HEK293 (cell line): ENCODE data around the gene UBE2D3.

Experiments
- CTCF ChIA-PET: fragments of 350-600 bp; formaldehyde crosslinking; extraction: SDS; loops from one replicate; lab custom pipeline; 2021; ENCODE audit warnings: antibody characterized with exemption; lab: Yijun Ruan, JAX
- POLR2A ChIA-PET: fragments of 300-600 bp; formaldehyde crosslinking; extraction: SDS; loops from one replicate; lab custom pipeline; 2020; ENCODE audit warnings: antibody characterized with exemption, inconsistent platforms; lab: Yijun Ruan, JAX
- H3K27ac ChIP-seq: fragments of 200-500 bp; sonication (Bioruptor generic); 2 replicates; pipeline ENCODE4 v1.5.1; 2014; ENCODE audit warnings: low read depth, low read length, control low read depth, inconsistent platforms; ENCODE audit errors: extremely low read depth
- H3K36me3 ChIP-seq, 2 experiments: fragments of 200-500 bp in 1 of 2; sonication (Bioruptor generic) in 1 of 2; 1 replicate in 1 of 2; 2 replicates in 1 of 2; pipeline ENCODE4 v1.5.1; 2014 to 2017; ENCODE audit warnings: inconsistent platforms in 2 of 2, low read length in 2 of 2; ENCODE audit not compliant: control insufficient read depth in 2 of 2, insufficient read depth in 1 of 2
- H3K4me1 ChIP-seq: fragments of 200-500 bp; sonication (Bioruptor generic); 2 replicates; pipeline ENCODE4 v1.5.1; 2014; ENCODE audit warnings: mild to moderate bottlenecking, low read length, inconsistent platforms; ENCODE audit not compliant: control insufficient read depth, insufficient read depth
- H3K4me3 ChIP-seq: 2 replicates; pipeline ENCODE4 v1.5.1; 2011; ENCODE audit warnings: low read depth, mild to moderate bottlenecking, control low read depth, low read length, moderate library complexity
- H3K9me3 ChIP-seq: fragments of 200-500 bp; sonication (Bioruptor generic); 2 replicates; pipeline ENCODE4 v1.5.1; 2014; ENCODE audit warnings: low read depth, low read length, inconsistent platforms; ENCODE audit not compliant: control insufficient read depth, insufficient read depth
- BCL11A ChIP-seq: fragments of 450-650 bp; formaldehyde crosslinking; IDR thresholded peaks from 2 replicates; pipeline ENCODE4 v1.5.1; 2016; ENCODE audit warnings: low read depth, missing biosample characterization, missing genetic modification characterization
- IKZF3 ChIP-seq: fragments of 450-650 bp; IDR thresholded peaks from 2 replicates; pipeline ENCODE4 v1.5.0; 2018; ENCODE audit warnings: missing biosample characterization, mild to moderate bottlenecking, missing genetic modification characterization, moderate library complexity
- KLF7 ChIP-seq: fragments of 450-650 bp; formaldehyde crosslinking; IDR thresholded peaks from 2 replicates; pipeline ENCODE4 v1.5.1; 2016; ENCODE audit warnings: missing biosample characterization, missing genetic modification characterization, borderline replicate concordance
- PRDM1 ChIP-seq: fragments of 450-650 bp; formaldehyde crosslinking; IDR thresholded peaks from 2 replicates; pipeline ENCODE4; 2016; ENCODE audit warnings: missing biosample characterization, missing genetic modification characterization
- WT1 ChIP-seq: fragments of 450-650 bp; formaldehyde crosslinking; IDR thresholded peaks from 2 replicates; pipeline ENCODE4 v1.5.1; 2016; ENCODE audit warnings: missing biosample characterization, missing genetic modification characterization
- ZBTB48 ChIP-seq: fragments of 450-650 bp; formaldehyde crosslinking; IDR thresholded peaks from 2 replicates; pipeline ENCODE4 v1.5.1; 2016; ENCODE audit warnings: missing biosample characterization, missing genetic modification characterization
- ZNF221 ChIP-seq: fragments of 450-650 bp; formaldehyde crosslinking; IDR thresholded peaks from 2 replicates; pipeline ENCODE4 v1.5.1; 2017; ENCODE audit warnings: missing biosample characterization, missing genetic modification characterization, borderline replicate concordance
- ZNF423 ChIP-seq: fragments of 450-650 bp; formaldehyde crosslinking; IDR thresholded peaks from 2 replicates; pipeline ENCODE4 v1.5.1; 2016; ENCODE audit warnings: missing biosample characterization, missing genetic modification characterization
- ZNF449 ChIP-seq: fragments of 450-650 bp; formaldehyde crosslinking; IDR thresholded peaks from 2 replicates; pipeline ENCODE4 v1.5.1; 2017; ENCODE audit warnings: missing biosample characterization, mild to moderate bottlenecking, missing genetic modification characterization, moderate library complexity
- ZNF510 ChIP-seq: fragments of 450-650 bp; formaldehyde crosslinking; IDR thresholded peaks from 2 replicates; pipeline ENCODE4 v1.5.1; 2018; ENCODE audit warnings: mild to moderate bottlenecking, missing genetic modification characterization, missing biosample characterization; ENCODE audit not compliant: insufficient replicate concordance
- ZNF585B ChIP-seq: fragments of 450-650 bp; formaldehyde crosslinking; IDR thresholded peaks from 2 replicates; pipeline ENCODE4 v1.5.1; 2016; ENCODE audit warnings: missing biosample characterization, missing genetic modification characterization
- ZNF610 ChIP-seq: fragments of 450-650 bp; formaldehyde crosslinking; IDR thresholded peaks from 2 replicates; pipeline ENCODE4 v1.5.1; 2016; ENCODE audit warnings: missing biosample characterization, missing genetic modification characterization, borderline replicate concordance
- ZNF626 ChIP-seq: fragments of 450-650 bp; sonication (Bioruptor Pico); formaldehyde crosslinking; IDR thresholded peaks from 2 replicates; pipeline ENCODE4 v1.5.1; 2018; ENCODE audit warnings: missing biosample characterization, missing genetic modification characterization, inconsistent platforms
- ZNF660 ChIP-seq: fragments of 450-650 bp; IDR thresholded peaks from 2 replicates; pipeline ENCODE4 v1.5.1; 2018; ENCODE audit warnings: missing biosample characterization, mild to moderate bottlenecking, missing genetic modification characterization
- ZNF747 ChIP-seq: fragments of 450-650 bp; formaldehyde crosslinking; IDR thresholded peaks from 2 replicates; pipeline ENCODE4 v1.5.1; 2016; ENCODE audit warnings: missing biosample characterization, missing genetic modification characterization
- ZNF776 ChIP-seq: fragments of 450-650 bp; formaldehyde crosslinking; IDR thresholded peaks from 2 replicates; pipeline ENCODE4 v1.5.0; 2017; ENCODE audit warnings: missing biosample characterization, missing genetic modification characterization, borderline replicate concordance
- ZNF785 ChIP-seq: fragments of 450-650 bp; formaldehyde crosslinking; IDR thresholded peaks from 2 replicates; pipeline ENCODE4 v1.5.1; 2016; ENCODE audit warnings: missing biosample characterization, missing genetic modification characterization
- TF ChIP-seq, protein P1 (sequence below): fragments of 450-650 bp; formaldehyde crosslinking; IDR thresholded peaks from 2 replicates; pipeline ENCODE4 v1.5.0; 2017; ENCODE audit warnings: missing biosample characterization, missing genetic modification characterization, borderline replicate concordance
- TF ChIP-seq, protein P2 (sequence below): fragments of 450-650 bp; formaldehyde crosslinking; IDR thresholded peaks from 2 replicates; pipeline ENCODE4; 2016; ENCODE audit warnings: missing biosample characterization, missing genetic modification characterization
- TF ChIP-seq, protein P3 (sequence below): fragments of 450-650 bp; formaldehyde crosslinking; IDR thresholded peaks from 2 replicates; pipeline ENCODE4 v1.5.1; 2016; ENCODE audit warnings: missing biosample characterization, missing genetic modification characterization, low read depth

UBE2D3 gene

DNA sequence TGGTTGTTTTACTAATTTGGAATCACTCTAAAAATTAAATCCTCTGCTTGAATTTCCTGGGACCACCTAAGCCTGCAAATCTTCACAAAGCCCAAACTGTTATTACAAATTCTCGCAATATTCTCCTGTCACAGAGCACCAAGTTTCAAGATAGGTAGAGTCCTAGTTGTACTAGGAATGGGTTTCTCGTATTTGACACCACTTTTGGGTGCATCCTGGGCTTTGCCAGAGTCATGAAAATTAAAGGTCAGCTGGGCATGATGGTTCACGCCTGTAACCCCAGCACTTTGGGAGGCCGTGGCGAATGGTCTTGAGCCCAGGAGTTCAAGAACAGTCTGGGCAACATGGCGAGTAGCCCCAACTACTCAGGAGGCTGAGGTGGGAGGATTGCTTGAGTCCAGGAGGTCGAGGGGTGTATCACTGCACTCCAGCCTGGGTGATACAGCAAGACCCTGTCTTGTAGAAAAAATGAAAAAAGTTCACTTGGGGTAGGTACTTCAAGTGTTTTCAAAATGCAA, 36.0 kb downstream of the UBE2D3 start (continued):
- TF ChIP-seq ZNF449 (tag by site-specific recombination), result no peak
- no peak for TF ChIP-seq ZNF221 (tag by site-specific recombination)
- TF ChIP-seq IKZF3, result no peak
- TF ChIP-seq ZBTB48 (tag by site-specific recombination), result no peak
- TF ChIP-seq, protein P1, sequence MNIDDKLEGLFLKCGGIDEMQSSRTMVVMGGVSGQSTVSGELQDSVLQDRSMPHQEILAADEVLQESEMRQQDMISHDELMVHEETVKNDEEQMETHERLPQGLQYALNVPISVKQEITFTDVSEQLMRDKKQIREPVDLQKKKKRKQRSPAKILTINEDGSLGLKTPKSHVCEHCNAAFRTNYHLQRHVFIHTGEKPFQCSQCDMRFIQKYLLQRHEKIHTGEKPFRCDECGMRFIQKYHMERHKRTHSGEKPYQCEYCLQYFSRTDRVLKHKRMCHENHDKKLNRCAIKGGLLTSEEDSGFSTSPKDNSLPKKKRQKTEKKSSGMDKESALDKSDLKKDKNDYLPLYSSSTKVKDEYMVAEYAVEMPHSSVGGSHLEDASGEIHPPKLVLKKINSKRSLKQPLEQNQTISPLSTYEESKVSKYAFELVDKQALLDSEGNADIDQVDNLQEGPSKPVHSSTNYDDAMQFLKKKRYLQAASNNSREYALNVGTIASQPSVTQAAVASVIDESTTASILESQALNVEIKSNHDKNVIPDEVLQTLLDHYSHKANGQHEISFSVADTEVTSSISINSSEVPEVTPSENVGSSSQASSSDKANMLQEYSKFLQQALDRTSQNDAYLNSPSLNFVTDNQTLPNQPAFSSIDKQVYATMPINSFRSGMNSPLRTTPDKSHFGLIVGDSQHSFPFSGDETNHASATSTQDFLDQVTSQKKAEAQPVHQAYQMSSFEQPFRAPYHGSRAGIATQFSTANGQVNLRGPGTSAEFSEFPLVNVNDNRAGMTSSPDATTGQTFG (tag by site-specific recombination), result no peak
- TF ChIP-seq WT1 (tag by site-specific recombination), result no peak
- no peak for TF ChIP-seq BCL11A (tag by site-specific recombination)

GRCh38 chr4:102789317-102789717, 38.0 kb downstream of the UBE2D3 start:
- CTCF ChIA-PET, result no interaction called here
- TF ChIP-seq, protein P2, sequence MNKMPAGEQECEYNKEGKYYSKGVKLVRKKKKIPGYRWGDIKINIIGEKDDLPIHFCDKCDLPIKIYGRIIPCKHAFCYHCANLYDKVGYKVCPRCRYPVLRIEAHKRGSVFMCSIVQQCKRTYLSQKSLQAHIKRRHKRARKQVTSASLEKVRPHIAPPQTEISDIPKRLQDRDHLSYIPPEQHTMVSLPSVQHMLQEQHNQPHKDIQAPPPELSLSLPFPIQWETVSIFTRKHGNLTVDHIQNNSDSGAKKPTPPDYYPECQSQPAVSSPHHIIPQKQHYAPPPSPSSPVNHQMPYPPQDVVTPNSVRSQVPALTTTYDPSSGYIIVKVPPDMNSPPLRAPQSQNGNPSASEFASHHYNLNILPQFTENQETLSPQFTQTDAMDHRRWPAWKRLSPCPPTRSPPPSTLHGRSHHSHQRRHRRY, result no peak
- TF ChIP-seq ZNF785 (no peak), BCL11A (tag by site-specific recombination) (no peak), ZNF776 (tag by site-specific recombination) (no peak), ZNF423 (tag by site-specific recombination) (no peak), ZNF660 (tag by site-specific recombination) (no peak), ZNF610 (tag by site-specific recombination) (no peak), ZNF585B (tag by site-specific recombination) (no peak), ZNF510 (no peak), ZNF221 (tag by site-specific recombination) (no peak), PRDM1 (tag by site-specific recombination) (no peak), ZNF747 (tag by site-specific recombination) (no peak), ZNF626 (tag by site-specific recombination) (no peak), KLF7 (tag by site-specific recombination) (no peak)
- TF ChIP-seq, protein P3, sequence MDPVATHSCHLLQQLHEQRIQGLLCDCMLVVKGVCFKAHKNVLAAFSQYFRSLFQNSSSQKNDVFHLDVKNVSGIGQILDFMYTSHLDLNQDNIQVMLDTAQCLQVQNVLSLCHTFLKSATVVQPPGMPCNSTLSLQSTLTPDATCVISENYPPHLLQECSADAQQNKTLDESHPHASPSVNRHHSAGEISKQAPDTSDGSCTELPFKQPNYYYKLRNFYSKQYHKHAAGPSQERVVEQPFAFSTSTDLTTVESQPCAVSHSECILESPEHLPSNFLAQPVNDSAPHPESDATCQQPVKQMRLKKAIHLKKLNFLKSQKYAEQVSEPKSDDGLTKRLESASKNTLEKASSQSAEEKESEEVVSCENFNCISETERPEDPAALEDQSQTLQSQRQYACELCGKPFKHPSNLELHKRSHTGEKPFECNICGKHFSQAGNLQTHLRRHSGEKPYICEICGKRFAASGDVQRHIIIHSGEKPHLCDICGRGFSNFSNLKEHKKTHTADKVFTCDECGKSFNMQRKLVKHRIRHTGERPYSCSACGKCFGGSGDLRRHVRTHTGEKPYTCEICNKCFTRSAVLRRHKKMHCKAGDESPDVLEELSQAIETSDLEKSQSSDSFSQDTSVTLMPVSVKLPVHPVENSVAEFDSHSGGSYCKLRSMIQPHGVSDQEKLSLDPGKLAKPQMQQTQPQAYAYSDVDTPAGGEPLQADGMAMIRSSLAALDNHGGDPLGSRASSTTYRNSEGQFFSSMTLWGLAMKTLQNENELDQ (tag by site-specific recombination), result no peak
- TF ChIP-seq, all 188 proteins: peak for 0
- Histone ChIP-seq H3K36me3 (peaks cover 0 to 22% of the 10 kb centered on the region in 2 experiments; a peak in 1 of 3 replicates), H3K4me1 (no peaks in the 10 kb centered on the region), H3K4me3 (no peak overlapping the region), H3K27ac (no peak overlapping the region), H3K9me3 (no peaks in the 10 kb centered on the region)
- POLR2A ChIA-PET, result interaction anchor here (1.9 kb wide), 1 partner anchor 38 kb away, joined by 4 read pairs; the partner anchor contains the start of gene UBE2D3
